ENCODE results near the gene RPL10.

Gene RPL10

GRCh38 chrX:154436983-154437752 is 39.0 kb downstream of the RPL10 start, which contains the start of gene GDI1:
Gene GDI1 (plus strand): TSS chrX:154437154. CDS start chrX:154437255, 101 bp downstream.
- peak; percentile 72 for ATAC-seq
- Mint-ChIP-seq H3K27ac (peak within 1 kb of the TSS; percentile 80), H3K4me3 (peak within 1 kb of the TSS; percentile 92), H3K9me3 (no peaks in the 10 kb centered on the region), H3K27me3 (no peaks in the 10 kb centered on the region), H3K4me1 (peaks cover 32% of the 10 kb centered on the region), H3K36me3 (peaks cover 19% of the 10 kb centered on the region)

GRCh38 chrX:154437971-154438893 is 40.1 kb downstream of the RPL10 start:
- no peaks in the 10 kb centered on the region for H3K27me3 Mint-ChIP-seq
- H3K36me3 Mint-ChIP-seq, result peaks cover 19% of the 10 kb centered on the region
- no peak for ATAC-seq
- H3K4me1 Mint-ChIP-seq, result peaks cover 36% of the 10 kb centered on the region
- peak overlapping the region; percentile 78 for H3K27ac Mint-ChIP-seq
- H3K4me3 Mint-ChIP-seq, result peak overlapping the region; percentile 92
- no peaks in the 10 kb centered on the region for H3K9me3 Mint-ChIP-seq

- H3K36me3 Mint-ChIP-seq, result peaks cover 14% of the 10 kb centered on the region
- no peak overlapping the region for H3K4me3 Mint-ChIP-seq
- peaks cover 42% of the 10 kb centered on the region for H3K4me1 Mint-ChIP-seq
- no peaks in the 10 kb centered on the region for H3K27me3 Mint-ChIP-seq
- ATAC-seq, result no peak
- no peaks in the 10 kb centered on the region for H3K9me3 Mint-ChIP-seq
- no peak overlapping the region for H3K27ac Mint-ChIP-seq
Measured at GRCh38 chrX:154439841-154440240, 41.7 kb downstream of the RPL10 start.

- no peaks in the 10 kb centered on the region for H3K27me3 Mint-ChIP-seq
- H3K36me3 Mint-ChIP-seq, result peaks cover 6% of the 10 kb centered on the region
- peaks cover 39% of the 10 kb centered on the region for H3K4me1 Mint-ChIP-seq
- no peaks in the 10 kb centered on the region for H3K9me3 Mint-ChIP-seq
- H3K4me3 Mint-ChIP-seq, result no peak overlapping the region
- ATAC-seq, result no peak
- H3K27ac Mint-ChIP-seq, result no peak overlapping the region
Measured at GRCh38 chrX:154440623-154441357, 42.6 kb downstream of the RPL10 start.

GRCh38 chrX:154441564-154441963 is 43.4 kb downstream of the RPL10 start:
- ATAC-seq, result no peak
- H3K9me3 Mint-ChIP-seq, result no peaks in the 10 kb centered on the region
- H3K4me3 Mint-ChIP-seq, result no peak overlapping the region
- no peak overlapping the region for H3K27ac Mint-ChIP-seq
- peaks cover 7% of the 10 kb centered on the region for H3K36me3 Mint-ChIP-seq
- no peaks in the 10 kb centered on the region for H3K27me3 Mint-ChIP-seq
- peaks cover 39% of the 10 kb centered on the region for H3K4me1 Mint-ChIP-seq

- Mint-ChIP-seq H3K36me3 (peaks cover 12% of the 10 kb centered on the region), H3K27ac (peak overlapping the region; percentile 91), H3K27me3 (no peaks in the 10 kb centered on the region), H3K4me3 (no peak overlapping the region), H3K9me3 (no peaks in the 10 kb centered on the region), H3K4me1 (peaks cover 45% of the 10 kb centered on the region)
- no peak for ATAC-seq
Measured at GRCh38 chrX:154441984-154442707, 44.0 kb downstream of the RPL10 start.

- peak overlapping the region; percentile 79 for H3K4me3 Mint-ChIP-seq
- H3K27me3 Mint-ChIP-seq, result no peaks in the 10 kb centered on the region
- H3K36me3 Mint-ChIP-seq, result peaks cover 17% of the 10 kb centered on the region
- H3K27ac Mint-ChIP-seq, result peak overlapping the region; percentile 91
- ATAC-seq, result peak; percentile 42
- no peaks in the 10 kb centered on the region for H3K9me3 Mint-ChIP-seq
- peaks cover 37% of the 10 kb centered on the region for H3K4me1 Mint-ChIP-seq
Measured at GRCh38 chrX:154443479-154443910, 45.3 kb downstream of the RPL10 start.

GRCh38 chrX:154443992-154444754 is 46.0 kb downstream of the RPL10 start, which contains the start of gene FAM50A:
Gene FAM50A (plus strand): TSS chrX:154444141. CDS start chrX:154444236, 95 bp downstream.
- Mint-ChIP-seq H3K9me3 (no peaks in the 10 kb centered on the region), H3K4me3 (peak within 1 kb of the TSS; percentile 79), H3K36me3 (peaks cover 17% of the 10 kb centered on the region), H3K27me3 (no peaks in the 10 kb centered on the region), H3K4me1 (peaks cover 33% of the 10 kb centered on the region), H3K27ac (peak within 1 kb of the TSS; percentile 91)
- peak; percentile 93 for ATAC-seq

- ATAC-seq, result no peak
- no peaks in the 10 kb centered on the region for H3K27me3 Mint-ChIP-seq
- H3K4me1 Mint-ChIP-seq, result peaks cover 33% of the 10 kb centered on the region
- H3K36me3 Mint-ChIP-seq, result peaks cover 20% of the 10 kb centered on the region
- H3K9me3 Mint-ChIP-seq, result no peaks in the 10 kb centered on the region
- peak overlapping the region; percentile 43 for H3K4me3 Mint-ChIP-seq
- no peak overlapping the region for H3K27ac Mint-ChIP-seq
Measured at GRCh38 chrX:154444755-154445246, 46.6 kb downstream of the RPL10 start.

GRCh38 chrX:154445776-154446175 is 47.6 kb downstream of the RPL10 start:
- Mint-ChIP-seq H3K27me3 (no peaks in the 10 kb centered on the region), H3K4me3 (peak overlapping the region; percentile 47), H3K9me3 (no peaks in the 10 kb centered on the region), H3K27ac (no peak overlapping the region), H3K4me1 (peaks cover 26% of the 10 kb centered on the region), H3K36me3 (peaks cover 23% of the 10 kb centered on the region)
- no peak for ATAC-seq

- Mint-ChIP-seq H3K4me1 (peaks cover 25% of the 10 kb centered on the region), H3K9me3 (no peaks in the 10 kb centered on the region), H3K27me3 (no peaks in the 10 kb centered on the region), H3K36me3 (peaks cover 23% of the 10 kb centered on the region), H3K27ac (no peak overlapping the region), H3K4me3 (no peak overlapping the region)
- no peak for ATAC-seq
Measured at GRCh38 chrX:154446430-154446829, 48.3 kb downstream of the RPL10 start.

GRCh38 chrX:154448484-154448883 is 50.3 kb downstream of the RPL10 start:
- no peaks in the 10 kb centered on the region for H3K9me3 Mint-ChIP-seq
- H3K36me3 Mint-ChIP-seq, result peaks cover 23% of the 10 kb centered on the region
- no peak overlapping the region for H3K27ac Mint-ChIP-seq
- H3K4me3 Mint-ChIP-seq, result no peak overlapping the region
- H3K27me3 Mint-ChIP-seq, result no peaks in the 10 kb centered on the region
- peaks cover 18% of the 10 kb centered on the region for H3K4me1 Mint-ChIP-seq
- no peak for ATAC-seq

- peaks cover 15% of the 10 kb centered on the region for H3K4me1 Mint-ChIP-seq
- peaks cover 27% of the 10 kb centered on the region for H3K36me3 Mint-ChIP-seq
Measured at GRCh38 chrX:154449618-154450017, 51.4 kb downstream of the RPL10 start.

More at GRCh38 chrX:154449618-154450017, 51.4 kb downstream of the RPL10 start:
- Mint-ChIP-seq H3K27me3 (no peaks in the 10 kb centered on the region), H3K4me3 (no peak overlapping the region), H3K27ac (no peak overlapping the region), H3K9me3 (no peaks in the 10 kb centered on the region)
- no peak for ATAC-seq

Data from stimulated activated memory B cell treated with anti-CD40 and anti-IgM and Interleukin-4, amounts not matched to agents 10 μg/mL and 1 μg/mL and 100 μg/mL, for 72 hours (primary cell).